WERI-Rb-1 (cell line): ENCODE measurements around the gene NUDT14.
A peak's percentile ranks its signal among the peaks of the same experiment; 100 is the strongest.

Experiments
- DNase-seq: peaks from one replicate; pipeline ENCODE4 v3.0.0-alpha.2; 2020
- H3K27ac ChIP-seq: fragments of 250-450 bp; sonication (Bioruptor Pico); 2 replicates; pipeline ENCODE4 v1.5.1; 2020; ENCODE audit warnings: mild to moderate bottlenecking, moderate library complexity
- H3K27me3 ChIP-seq: fragments of 250-450 bp; sonication (Bioruptor Pico); 2 replicates; pipeline ENCODE4 v1.5.1; 2021; ENCODE audit warnings: mild to moderate bottlenecking, low read depth, moderate library complexity; ENCODE audit not compliant: insufficient read depth, severe bottlenecking
- H3K36me3 ChIP-seq: fragments of 250-450 bp; sonication (Bioruptor Pico); 2 replicates; pipeline ENCODE4 v1.5.1; 2020; ENCODE audit warnings: mild to moderate bottlenecking, moderate library complexity
- H3K4me3 ChIP-seq: 2 replicates; pipeline ENCODE4 v1.5.1; 2011; ENCODE audit warnings: low read depth, mild to moderate bottlenecking, control low read depth, low read length
- H3K9me3 ChIP-seq: fragments of 250-450 bp; sonication (Bioruptor Pico); 2 replicates; pipeline ENCODE4 v1.5.1; 2021; ENCODE audit warnings: mild to moderate bottlenecking, moderate library complexity; ENCODE audit not compliant: severe bottlenecking
- CTCF ChIP-seq: IDR thresholded peaks from 2 replicates; pipeline ENCODE4 v1.5.1; 2011; ENCODE audit warnings: low read depth, mild to moderate bottlenecking, control low read depth, inconsistent platforms, low read length

Gene NUDT14

GRCh38 chr14:105146181-105146975, 34.7 kb downstream of the NUDT14 start:
- TF ChIP-seq CTCF = peak; percentile 10; the same call in 1 of the 2 replicates
- peak; percentile 24 for DNase-seq
- H3K27me3 ChIP-seq = no peaks in the 10 kb centered on the region

GRCh38 chr14:105145381-105146180, 35.5 kb downstream of the NUDT14 start:
- Histone ChIP-seq H3K4me3 (no peak overlapping the region), H3K36me3 (peaks cover 76% of the 10 kb centered on the region), H3K27me3 (no peaks in the 10 kb centered on the region), H3K27ac (no peak overlapping the region), H3K9me3 (peaks cover 3% of the 10 kb centered on the region)
- peak; percentile 5 for DNase-seq
- TF ChIP-seq CTCF = no peak

More at GRCh38 chr14:105146181-105146975, 34.7 kb downstream of the NUDT14 start:
- no peak overlapping the region for H3K4me3 ChIP-seq
- peaks cover 69% of the 10 kb centered on the region for H3K36me3 ChIP-seq
- no peaks in the 10 kb centered on the region for H3K9me3 ChIP-seq
- no peak overlapping the region for H3K27ac ChIP-seq

GRCh38 chr14:105144666-105145380, 36.3 kb downstream of the NUDT14 start:
- Histone ChIP-seq H3K27me3 (no peaks in the 10 kb centered on the region), H3K9me3 (peaks cover 11% of the 10 kb centered on the region), H3K36me3 (peaks cover 79% of the 10 kb centered on the region), H3K27ac (no peak overlapping the region), H3K4me3 (no peak overlapping the region)
- TF ChIP-seq CTCF = peak; percentile 15; the same call in 1 of the 2 replicates
- peak; percentile 7 for DNase-seq

GRCh38 chr14:105144026-105144665, 37.0 kb downstream of the NUDT14 start:
- TF ChIP-seq CTCF = no peak
- Histone ChIP-seq H3K27ac (no peak overlapping the region), H3K36me3 (peaks cover 82% of the 10 kb centered on the region), H3K27me3 (no peaks in the 10 kb centered on the region), H3K4me3 (no peak overlapping the region), H3K9me3 (peaks cover 17% of the 10 kb centered on the region)
- DNase-seq = peak; percentile 4

GRCh38 chr14:105143451-105144025, 37.6 kb downstream of the NUDT14 start:
- peak; percentile 5 for DNase-seq
- H3K27ac ChIP-seq = no peak overlapping the region
- peaks cover 17% of the 10 kb centered on the region for H3K9me3 ChIP-seq
- H3K4me3 ChIP-seq = no peak overlapping the region
- H3K27me3 ChIP-seq = no peaks in the 10 kb centered on the region
- H3K36me3 ChIP-seq = peaks cover 79% of the 10 kb centered on the region
- no peak for TF ChIP-seq CTCF
